ENCODE results near the gene TEX30.

TEX30 gene

DNA sequence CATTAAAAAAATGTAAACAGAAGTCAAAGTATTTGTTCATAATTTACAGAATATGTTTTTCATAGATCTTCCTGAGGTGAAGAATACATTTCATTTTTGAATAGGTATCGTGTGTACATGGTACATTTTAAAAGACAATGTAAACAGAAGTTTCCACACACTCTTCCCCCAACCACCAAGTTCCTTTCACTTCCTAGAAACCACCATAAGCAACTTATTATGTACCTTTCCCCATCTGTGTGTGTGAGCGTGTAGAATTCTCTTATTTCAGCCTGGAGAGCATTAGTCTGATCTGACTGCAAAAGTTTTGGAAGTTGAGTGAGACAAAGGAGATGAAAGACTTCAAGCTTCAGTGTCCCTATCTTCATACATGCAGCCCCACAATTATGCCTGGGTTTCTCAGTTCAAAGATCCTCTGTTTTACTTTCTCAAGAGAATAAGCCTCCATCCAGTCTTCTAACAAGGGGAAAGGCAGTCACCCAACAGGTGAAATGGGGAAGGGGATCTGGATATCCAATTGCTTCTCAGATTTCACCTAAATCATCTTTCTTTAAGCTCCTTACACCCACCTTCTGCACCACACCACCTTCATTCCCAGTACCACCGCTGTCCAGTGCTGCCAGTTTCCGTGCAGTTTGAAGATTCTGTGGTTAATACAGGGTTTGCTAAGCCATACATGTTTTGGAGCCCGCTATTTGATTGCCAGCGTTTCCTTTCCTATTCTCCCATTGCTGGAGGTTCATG is 2.1 kb downstream of the TEX30 start:
- H3K4me3 ChIP-seq (replicated peaks; ENCODE audit: low read depth, low read length) = no peak overlapping the region
- no peak for DNase-seq (ENCODE audit: extremely low read depth, low read depth)
- TF ChIP-seq, protein P1, sequence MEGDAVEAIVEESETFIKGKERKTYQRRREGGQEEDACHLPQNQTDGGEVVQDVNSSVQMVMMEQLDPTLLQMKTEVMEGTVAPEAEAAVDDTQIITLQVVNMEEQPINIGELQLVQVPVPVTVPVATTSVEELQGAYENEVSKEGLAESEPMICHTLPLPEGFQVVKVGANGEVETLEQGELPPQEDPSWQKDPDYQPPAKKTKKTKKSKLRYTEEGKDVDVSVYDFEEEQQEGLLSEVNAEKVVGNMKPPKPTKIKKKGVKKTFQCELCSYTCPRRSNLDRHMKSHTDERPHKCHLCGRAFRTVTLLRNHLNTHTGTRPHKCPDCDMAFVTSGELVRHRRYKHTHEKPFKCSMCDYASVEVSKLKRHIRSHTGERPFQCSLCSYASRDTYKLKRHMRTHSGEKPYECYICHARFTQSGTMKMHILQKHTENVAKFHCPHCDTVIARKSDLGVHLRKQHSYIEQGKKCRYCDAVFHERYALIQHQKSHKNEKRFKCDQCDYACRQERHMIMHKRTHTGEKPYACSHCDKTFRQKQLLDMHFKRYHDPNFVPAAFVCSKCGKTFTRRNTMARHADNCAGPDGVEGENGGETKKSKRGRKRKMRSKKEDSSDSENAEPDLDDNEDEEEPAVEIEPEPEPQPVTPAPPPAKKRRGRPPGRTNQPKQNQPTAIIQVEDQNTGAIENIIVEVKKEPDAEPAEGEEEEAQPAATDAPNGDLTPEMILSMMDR (IDR thresholded peaks at IDR 0.05; ENCODE audit: low read depth, low read length, missing control alignments) = no peak

DNA sequence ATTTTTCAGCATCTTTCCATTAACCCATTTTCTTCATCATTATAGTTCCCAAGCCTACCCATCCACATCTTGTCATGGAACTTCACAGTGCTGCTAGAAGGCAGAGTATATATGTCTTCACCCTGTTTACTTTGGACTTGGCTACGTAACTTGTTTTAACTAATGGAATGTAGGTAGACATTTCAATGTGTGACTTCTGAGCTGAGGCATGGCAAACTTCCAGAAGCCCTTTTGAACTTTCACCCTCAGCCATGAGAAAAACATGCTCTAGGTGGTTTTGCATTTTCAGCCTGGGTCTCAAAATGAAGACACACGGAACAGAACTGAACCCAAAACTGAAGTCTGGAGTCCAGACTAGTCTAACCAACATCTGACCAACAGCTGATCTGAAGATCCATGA is 3.2 kb downstream of the TEX30 start:
- TF ChIP-seq, protein P1 (IDR thresholded peaks at IDR 0.05; ENCODE audit: low read depth, low read length, missing control alignments) = no peak
- no peak overlapping the region for H3K4me3 ChIP-seq (replicated peaks; ENCODE audit: low read depth, low read length)
- DNase-seq (ENCODE audit: extremely low read depth, low read depth) = no peak

DNA sequence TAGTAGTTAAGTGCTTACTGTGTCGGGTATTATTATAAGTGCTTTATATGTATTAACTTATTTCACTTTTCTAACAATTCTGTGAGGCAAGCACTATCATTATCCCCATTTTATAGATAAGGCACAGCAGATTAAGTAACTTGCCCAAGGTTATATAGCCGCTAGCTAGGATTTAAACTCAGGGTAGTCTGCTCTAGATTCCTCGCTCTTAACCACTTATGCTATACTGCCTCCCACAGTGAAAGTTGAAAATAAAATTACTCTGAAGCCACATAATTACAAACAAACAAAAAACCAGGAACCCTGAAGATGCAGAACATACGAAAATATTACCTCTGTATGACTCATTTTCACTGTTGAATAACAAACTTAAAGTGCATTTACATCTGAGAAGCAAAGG is 3.9 kb downstream of the TEX30 start:
- H3K4me3 ChIP-seq (replicated peaks; ENCODE audit: low read depth, low read length) = no peak overlapping the region
- DNase-seq (ENCODE audit: extremely low read depth, low read depth) = no peak
- TF ChIP-seq, protein P1 (IDR thresholded peaks at IDR 0.05; ENCODE audit: low read depth, low read length, missing control alignments) = no peak

DNA sequence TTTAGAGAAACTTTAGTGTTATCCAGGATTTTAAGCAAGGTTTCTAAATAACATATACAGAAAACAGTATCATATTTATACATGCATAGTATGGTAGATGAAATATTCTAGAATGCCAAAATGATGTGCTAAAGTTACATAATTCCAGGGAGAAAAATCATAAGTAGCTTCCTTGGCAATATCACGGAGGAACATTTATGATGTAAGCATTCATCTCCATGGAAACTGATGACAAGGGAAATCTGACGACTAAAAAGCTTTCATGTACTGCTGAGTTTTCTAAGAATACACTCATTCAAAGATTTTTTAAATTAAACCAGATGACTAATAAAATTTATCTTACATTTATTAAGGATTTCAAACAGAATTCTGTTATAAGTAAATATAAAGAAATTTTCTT is 4.7 kb downstream of the TEX30 start:
- TF ChIP-seq, protein P1 (IDR thresholded peaks at IDR 0.05; ENCODE audit: low read depth, low read length, missing control alignments) = no peak
- no peak overlapping the region for H3K4me3 ChIP-seq (replicated peaks; ENCODE audit: low read depth, low read length)
- DNase-seq (ENCODE audit: extremely low read depth, low read depth) = no peak

DNA sequence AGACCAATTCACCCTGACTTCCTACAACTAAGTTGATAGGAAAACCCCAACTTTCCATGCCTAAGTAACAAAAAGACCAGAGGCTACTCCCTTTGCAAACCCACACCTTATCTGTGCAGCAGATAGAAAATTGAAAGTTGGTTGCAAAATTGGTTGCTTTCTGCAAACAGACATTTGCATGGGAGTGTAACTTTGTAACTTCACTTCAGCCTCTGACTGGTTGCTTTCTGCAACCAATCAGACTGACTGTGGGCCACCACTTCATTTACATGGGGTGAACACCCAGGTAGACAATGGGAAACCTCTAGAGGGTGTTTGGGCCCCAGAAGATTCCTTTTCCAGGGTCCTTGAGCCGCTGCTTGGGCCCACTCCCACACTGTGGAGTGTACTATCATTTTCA is 9.8 kb downstream of the TEX30 start:
- DNase-seq (ENCODE audit: extremely low read depth, low read depth) = no peak
- H3K4me3 ChIP-seq (replicated peaks; ENCODE audit: low read depth, low read length) = no peak overlapping the region
- TF ChIP-seq, protein P1 (IDR thresholded peaks at IDR 0.05; ENCODE audit: low read depth, low read length, missing control alignments) = no peak

DNA sequence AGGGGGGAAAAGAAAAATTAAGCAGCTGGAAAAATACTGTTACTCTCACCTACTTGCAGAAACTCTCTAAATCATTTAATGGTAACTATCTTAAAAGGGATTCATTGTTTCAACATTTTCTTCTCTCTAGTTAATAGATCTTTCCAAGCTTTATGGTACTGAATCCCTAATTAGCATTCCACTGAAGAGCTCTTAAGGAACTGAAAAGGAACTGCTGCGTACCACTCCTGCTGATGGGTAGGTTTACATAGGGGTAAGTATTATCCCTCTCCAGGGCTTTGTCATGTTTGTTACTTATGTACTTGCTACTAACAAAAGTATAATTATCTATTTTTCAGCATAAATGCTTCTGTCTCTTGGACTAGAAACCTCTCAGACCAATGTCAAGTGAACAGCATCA is 12.5 kb downstream of the TEX30 start:
- H3K4me3 ChIP-seq (replicated peaks; ENCODE audit: low read depth, low read length) = no peak overlapping the region
- TF ChIP-seq, protein P1 (IDR thresholded peaks at IDR 0.05; ENCODE audit: low read depth, low read length, missing control alignments) = no peak

DNA sequence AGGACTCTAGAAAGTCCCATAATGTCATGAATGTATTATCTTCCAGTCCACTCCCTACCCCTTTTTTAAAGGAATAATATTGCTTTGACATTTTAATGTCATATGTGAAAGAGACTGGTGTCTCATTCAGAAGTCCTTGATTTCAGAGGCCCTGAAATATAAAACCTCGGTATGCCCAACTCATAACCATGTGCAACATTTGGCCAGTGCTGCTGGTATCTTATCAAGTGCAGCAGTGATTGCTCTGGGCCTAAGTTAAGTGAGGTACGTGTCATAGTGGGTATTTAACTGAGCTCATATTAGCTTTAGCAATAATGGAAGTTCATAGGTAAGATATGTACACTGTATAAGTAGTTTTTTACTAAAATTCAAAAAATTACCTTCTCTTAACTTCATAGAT is 14.7 kb downstream of the TEX30 start:
- TF ChIP-seq, protein P1 (IDR thresholded peaks at IDR 0.05; ENCODE audit: low read depth, low read length, missing control alignments) = no peak
- H3K4me3 ChIP-seq (replicated peaks; ENCODE audit: low read depth, low read length) = no peak overlapping the region
- DNase-seq (ENCODE audit: extremely low read depth, low read depth) = no peak

More for the DNA sequence above, 12.5 kb downstream of the TEX30 start:
- DNase-seq (ENCODE audit: extremely low read depth, low read depth) = no peak
